CD4-positive, alpha-beta T cell treated with Interleukin-17A for 4 hours (primary cell): ENCODE measurements around the gene FAM151A.
A peak's percentile ranks its signal among the peaks of the same experiment; 100 is the strongest.

ENCODE experiments used
- DNase-seq: peaks from one replicate; pipeline ENCODE4 v3.0.0-alpha.2; 2020; ENCODE audit warnings: mixed read lengths

The FAM151A gene

GRCh38 chr1:54623216-54624007 is at the start of gene FAM151A:
Gene FAM151A (minus strand): TSS chr1:54623525. CDS start chr1:54623395, 130 bp downstream.
- no peak for DNase-seq

GRCh38 chr1:54671985-54672608 is 48.8 kb upstream of the FAM151A start:
- DNase-seq: peak; percentile 65

- DNase-seq: no peak
Observed at GRCh38 chr1:54668567-54668966, 45.2 kb upstream of the FAM151A start.

- no peak for DNase-seq
Observed at GRCh38 chr1:54667797-54668196, 44.5 kb upstream of the FAM151A start.

GRCh38 chr1:54666333-54666732 is 43.0 kb upstream of the FAM151A start:
- DNase-seq: no peak

- no peak for DNase-seq
Observed at GRCh38 chr1:54665852-54666251, 42.5 kb upstream of the FAM151A start.

GRCh38 chr1:54664364-54664763 is 41.0 kb upstream of the FAM151A start:
- DNase-seq: no peak

- DNase-seq: no peak
Observed at GRCh38 chr1:54663725-54664124, 40.4 kb upstream of the FAM151A start.

- DNase-seq: no peak
Observed at GRCh38 chr1:54658164-54658913, 35.0 kb upstream of the FAM151A start.

- DNase-seq: no peak
Observed at GRCh38 chr1:54653036-54653435, 29.7 kb upstream of the FAM151A start.

- no peak for DNase-seq
Observed at GRCh38 chr1:54652168-54652567, 28.8 kb upstream of the FAM151A start.

- DNase-seq: no peak
Observed at GRCh38 chr1:54651608-54652007, 28.3 kb upstream of the FAM151A start.

- DNase-seq: no peak
Observed at GRCh38 chr1:54650417-54650816, 27.1 kb upstream of the FAM151A start.

GRCh38 chr1:54649921-54650320 is 26.6 kb upstream of the FAM151A start:
- no peak for DNase-seq

- DNase-seq: no peak
Observed at GRCh38 chr1:54649130-54649898, 26.0 kb upstream of the FAM151A start.

- no peak for DNase-seq
Observed at GRCh38 chr1:54645806-54646676, 22.7 kb upstream of the FAM151A start.

- DNase-seq: no peak
Observed at GRCh38 chr1:54643736-54644135, 20.4 kb upstream of the FAM151A start.

GRCh38 chr1:54640863-54641836 is 17.8 kb upstream of the FAM151A start, which contains the start of gene MROH7:
Gene MROH7 (plus strand): TSS chr1:54641786. CDS start chr1:54652927, 11,141 bp downstream.
- no peak for DNase-seq

- DNase-seq: no peak
Observed at GRCh38 chr1:54640361-54640760, 17.0 kb upstream of the FAM151A start.
